ENCODE data around the gene UFSP1.

DNA sequence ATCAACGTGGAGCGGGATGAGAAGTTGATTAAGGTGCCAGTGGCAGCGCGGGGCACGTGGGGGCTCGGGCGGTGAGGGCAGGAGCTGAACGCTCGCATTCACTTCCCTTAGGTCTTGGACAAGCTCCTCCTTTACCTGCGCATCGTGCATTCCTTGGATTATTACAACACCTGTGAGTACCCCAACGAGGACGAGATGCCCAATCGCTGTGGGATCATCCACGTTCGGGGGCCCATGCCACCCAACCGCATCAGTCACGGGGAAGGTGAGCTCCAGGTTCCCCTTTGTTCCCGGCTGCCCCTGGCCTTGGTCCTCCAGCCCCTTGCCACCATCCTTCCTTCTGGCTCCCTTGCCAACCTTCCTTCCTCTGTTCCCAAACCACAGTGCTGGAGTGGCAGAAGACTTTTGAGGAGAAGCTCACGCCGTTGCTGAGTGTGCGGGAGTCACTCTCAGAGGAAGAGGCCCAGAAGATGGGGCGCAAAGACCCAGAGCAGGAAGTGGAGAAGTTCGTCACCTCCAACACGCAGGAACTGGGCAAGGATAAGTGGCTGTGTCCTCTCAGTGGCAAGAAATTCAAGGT lies 2.5 kb downstream of the UFSP1 start:
- no peak for TF ChIP-seq RXRA (IDR thresholded peaks at IDR 0.05)
- TF ChIP-seq, protein P1, sequence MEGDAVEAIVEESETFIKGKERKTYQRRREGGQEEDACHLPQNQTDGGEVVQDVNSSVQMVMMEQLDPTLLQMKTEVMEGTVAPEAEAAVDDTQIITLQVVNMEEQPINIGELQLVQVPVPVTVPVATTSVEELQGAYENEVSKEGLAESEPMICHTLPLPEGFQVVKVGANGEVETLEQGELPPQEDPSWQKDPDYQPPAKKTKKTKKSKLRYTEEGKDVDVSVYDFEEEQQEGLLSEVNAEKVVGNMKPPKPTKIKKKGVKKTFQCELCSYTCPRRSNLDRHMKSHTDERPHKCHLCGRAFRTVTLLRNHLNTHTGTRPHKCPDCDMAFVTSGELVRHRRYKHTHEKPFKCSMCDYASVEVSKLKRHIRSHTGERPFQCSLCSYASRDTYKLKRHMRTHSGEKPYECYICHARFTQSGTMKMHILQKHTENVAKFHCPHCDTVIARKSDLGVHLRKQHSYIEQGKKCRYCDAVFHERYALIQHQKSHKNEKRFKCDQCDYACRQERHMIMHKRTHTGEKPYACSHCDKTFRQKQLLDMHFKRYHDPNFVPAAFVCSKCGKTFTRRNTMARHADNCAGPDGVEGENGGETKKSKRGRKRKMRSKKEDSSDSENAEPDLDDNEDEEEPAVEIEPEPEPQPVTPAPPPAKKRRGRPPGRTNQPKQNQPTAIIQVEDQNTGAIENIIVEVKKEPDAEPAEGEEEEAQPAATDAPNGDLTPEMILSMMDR (IDR thresholded peaks at IDR 0.05; ENCODE audit: low read depth, low read length, missing input control), result no peak
- no peak for TF ChIP-seq YY1 (IDR thresholded peaks at IDR 0.05)
- TF ChIP-seq RAD21 (IDR thresholded peaks at IDR 0.05), result no peak
- TF ChIP-seq JUND (IDR thresholded peaks at IDR 0.05), result no peak
- TF ChIP-seq FOXA1 (IDR thresholded peaks at IDR 0.05), result no peak
- TF ChIP-seq, protein P2, sequence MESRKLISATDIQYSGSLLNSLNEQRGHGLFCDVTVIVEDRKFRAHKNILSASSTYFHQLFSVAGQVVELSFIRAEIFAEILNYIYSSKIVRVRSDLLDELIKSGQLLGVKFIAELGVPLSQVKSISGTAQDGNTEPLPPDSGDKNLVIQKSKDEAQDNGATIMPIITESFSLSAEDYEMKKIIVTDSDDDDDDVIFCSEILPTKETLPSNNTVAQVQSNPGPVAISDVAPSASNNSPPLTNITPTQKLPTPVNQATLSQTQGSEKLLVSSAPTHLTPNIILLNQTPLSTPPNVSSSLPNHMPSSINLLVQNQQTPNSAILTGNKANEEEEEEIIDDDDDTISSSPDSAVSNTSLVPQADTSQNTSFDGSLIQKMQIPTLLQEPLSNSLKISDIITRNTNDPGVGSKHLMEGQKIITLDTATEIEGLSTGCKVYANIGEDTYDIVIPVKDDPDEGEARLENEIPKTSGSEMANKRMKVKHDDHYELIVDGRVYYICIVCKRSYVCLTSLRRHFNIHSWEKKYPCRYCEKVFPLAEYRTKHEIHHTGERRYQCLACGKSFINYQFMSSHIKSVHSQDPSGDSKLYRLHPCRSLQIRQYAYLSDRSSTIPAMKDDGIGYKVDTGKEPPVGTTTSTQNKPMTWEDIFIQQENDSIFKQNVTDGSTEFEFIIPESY (IDR thresholded peaks at IDR 0.05), result no peak
